Duodenal mucosa (tissue), 2 donors: ENCODE results near the gene TSPAN11.

Source experiments
- H3K27ac ChIP-seq: one replicate; pipeline ENCODE4 v1.7.0; 2013; ENCODE audit warnings: low read depth, low read length
- H3K27me3 ChIP-seq, 2 donors: one replicate each; pipeline ENCODE4 v1.7.0; 2013; ENCODE audit warnings: low read length in 2 of 2, control low read depth in 1 of 2; ENCODE audit not compliant: insufficient read depth in 2 of 2, control insufficient read depth in 1 of 2
- H3K36me3 ChIP-seq, 2 donors: one replicate each; pipeline ENCODE4 v1.7.0; 2013; ENCODE audit warnings: low read length in 2 of 2, control low read depth in 1 of 2; ENCODE audit not compliant: insufficient read depth in 2 of 2, control insufficient read depth in 1 of 2
- H3K4me1 ChIP-seq, 2 donors: one replicate each; pipeline ENCODE4 v1.7.0; 2013; ENCODE audit warnings: low read length in 2 of 2, control low read depth in 1 of 2; ENCODE audit not compliant: insufficient read depth in 2 of 2, control insufficient read depth in 1 of 2
- H3K4me3 ChIP-seq, 2 donors: one replicate each; pipeline ENCODE4 v1.7.0; 2013; ENCODE audit warnings: low read length in 2 of 2, low read depth in 1 of 2
- H3K9ac ChIP-seq, 2 donors: one replicate each; pipeline ENCODE4 v1.7.0; 2013; ENCODE audit warnings: low read length in 2 of 2, low read depth in 1 of 2
- H3K9me3 ChIP-seq, 2 donors: one replicate each; pipeline ENCODE4 v1.7.0; 2013; ENCODE audit warnings: low read length in 2 of 2, control low read depth in 1 of 2; ENCODE audit not compliant: control insufficient read depth in 1 of 2

Gene TSPAN11

DNA sequence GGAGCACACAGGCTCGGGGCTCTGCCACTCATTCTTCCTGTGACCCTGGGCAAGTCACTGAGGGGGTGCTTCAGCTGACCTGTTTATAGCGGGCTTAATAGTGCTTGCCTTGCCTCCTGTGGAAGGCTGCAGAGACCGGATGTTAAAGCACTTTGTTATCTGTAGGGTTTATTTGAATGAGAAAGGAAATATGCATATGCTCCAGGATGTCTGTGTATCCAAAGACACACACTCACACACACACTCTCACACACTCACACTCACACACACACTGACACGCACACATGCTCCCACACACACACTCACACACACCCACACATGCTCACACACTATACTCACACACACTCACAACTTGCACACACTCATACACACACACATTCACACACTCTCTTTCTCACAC is 91.0 kb downstream of the TSPAN11 start:
- no peaks in the 10 kb centered on the region for H3K27me3 ChIP-seq
- no peak overlapping the region for H3K4me3 ChIP-seq
- no peaks in the 10 kb centered on the region for H3K9me3 ChIP-seq
- no peaks in the 10 kb centered on the region for H3K4me1 ChIP-seq
- no peaks in the 10 kb centered on the region for H3K36me3 ChIP-seq
- H3K27ac ChIP-seq = no peak overlapping the region
- H3K9ac ChIP-seq = no peak overlapping the region

DNA sequence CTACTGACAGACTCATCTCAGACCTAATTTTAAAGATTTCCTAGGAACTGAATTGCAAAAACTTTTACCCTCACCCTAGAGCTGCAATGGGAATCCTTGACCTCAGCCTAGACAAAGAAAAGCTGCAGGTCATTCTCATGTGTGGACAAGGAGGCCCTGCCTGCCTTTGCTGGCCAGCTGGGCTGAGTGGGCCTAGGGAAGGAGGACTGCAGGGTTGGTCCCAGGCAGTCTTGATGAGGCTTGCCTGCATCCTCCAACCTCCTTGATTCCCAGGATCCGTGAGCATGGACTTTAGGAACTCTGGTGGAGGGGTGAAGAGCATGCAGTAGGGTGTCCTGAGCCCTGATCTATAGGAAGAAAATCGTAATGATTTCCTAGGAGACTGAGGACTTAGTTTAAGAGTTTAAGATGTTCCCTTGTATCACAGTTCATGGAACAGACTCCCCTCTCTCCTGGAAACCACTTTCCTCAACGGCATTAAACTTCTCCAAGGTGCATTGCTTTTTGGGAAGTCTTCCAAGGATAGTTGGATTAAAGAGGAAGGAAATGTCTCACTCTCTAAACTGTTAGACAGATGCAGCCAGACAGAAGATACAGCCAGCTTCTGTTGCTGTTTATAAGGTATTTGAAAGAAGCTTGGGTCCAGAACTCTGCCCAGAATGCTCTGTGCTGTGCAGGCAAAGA is 91.7 kb downstream of the TSPAN11 start:
- no peak overlapping the region for H3K27ac ChIP-seq

DNA sequence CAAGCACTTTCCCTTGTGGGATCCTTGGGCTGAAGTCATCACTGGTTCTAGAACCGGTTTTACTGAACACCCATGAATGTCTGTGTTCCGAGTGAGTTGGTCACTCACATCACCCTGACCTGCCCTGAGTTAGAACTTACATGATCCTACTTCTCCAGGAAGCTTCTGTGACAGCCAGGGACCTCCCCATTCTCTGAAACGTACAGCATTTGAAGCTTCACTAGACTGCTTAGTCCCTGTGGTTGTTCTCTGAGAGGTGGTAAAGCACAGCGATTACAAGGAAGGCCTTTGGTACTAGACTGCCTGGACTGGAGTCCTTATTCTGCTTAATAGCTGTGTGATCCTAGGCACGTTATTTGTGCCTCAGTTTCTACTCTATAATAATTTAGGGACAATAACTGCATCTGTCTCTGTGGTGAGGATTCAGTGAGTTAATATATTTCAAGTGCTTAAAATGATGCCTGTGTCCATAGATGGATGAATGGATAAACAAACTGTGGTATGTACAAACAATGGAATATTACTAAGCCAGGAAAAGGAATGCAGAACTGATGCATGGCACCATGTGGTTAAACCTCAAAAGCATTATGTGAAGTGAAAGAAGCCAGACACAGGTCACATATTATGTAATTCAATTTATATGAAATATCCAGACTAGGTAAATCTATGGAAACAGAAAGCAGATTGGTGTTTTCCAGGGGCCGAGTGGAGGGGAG is 92.4 kb downstream of the TSPAN11 start:
- no peaks in the 10 kb centered on the region for H3K4me1 ChIP-seq
- no peaks in the 10 kb centered on the region for H3K27me3 ChIP-seq
- no peaks in the 10 kb centered on the region for H3K9me3 ChIP-seq
- no peak overlapping the region for H3K27ac ChIP-seq
- no peaks in the 10 kb centered on the region for H3K36me3 ChIP-seq
- H3K9ac ChIP-seq = no peak overlapping the region
- H3K4me3 ChIP-seq = no peak overlapping the region

More for the DNA sequence above, 91.7 kb downstream of the TSPAN11 start:
- Histone ChIP-seq H3K4me3 (no peak overlapping the region), H3K36me3 (no peaks in the 10 kb centered on the region), H3K9ac (no peak overlapping the region), H3K9me3 (no peaks in the 10 kb centered on the region), H3K4me1 (no peaks in the 10 kb centered on the region), H3K27me3 (no peaks in the 10 kb centered on the region)

DNA sequence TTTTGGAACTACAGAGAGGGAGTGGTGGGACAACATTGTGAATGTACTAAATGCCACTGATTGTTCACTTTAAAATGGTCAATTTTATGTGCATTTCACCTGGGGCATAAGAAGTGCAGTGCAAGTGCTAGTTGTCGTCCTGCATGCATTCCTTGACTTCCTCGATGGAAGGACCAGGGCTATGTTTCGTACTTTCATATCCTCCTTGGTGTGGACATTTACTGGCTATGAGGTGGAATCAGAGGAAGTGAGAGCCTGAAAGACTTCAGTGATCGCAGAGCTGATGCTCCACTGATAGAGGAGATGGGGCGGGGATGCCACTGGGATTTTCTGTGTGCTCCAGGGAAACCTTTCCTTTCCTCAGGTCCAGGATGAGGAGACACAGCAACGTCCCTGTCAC is 93.0 kb downstream of the TSPAN11 start:
- no peak overlapping the region for H3K4me3 ChIP-seq
- no peak overlapping the region for H3K9ac ChIP-seq
- no peak overlapping the region for H3K27ac ChIP-seq
- H3K9me3 ChIP-seq = no peaks in the 10 kb centered on the region
- no peaks in the 10 kb centered on the region for H3K4me1 ChIP-seq
- no peaks in the 10 kb centered on the region for H3K27me3 ChIP-seq
- no peaks in the 10 kb centered on the region for H3K36me3 ChIP-seq

DNA sequence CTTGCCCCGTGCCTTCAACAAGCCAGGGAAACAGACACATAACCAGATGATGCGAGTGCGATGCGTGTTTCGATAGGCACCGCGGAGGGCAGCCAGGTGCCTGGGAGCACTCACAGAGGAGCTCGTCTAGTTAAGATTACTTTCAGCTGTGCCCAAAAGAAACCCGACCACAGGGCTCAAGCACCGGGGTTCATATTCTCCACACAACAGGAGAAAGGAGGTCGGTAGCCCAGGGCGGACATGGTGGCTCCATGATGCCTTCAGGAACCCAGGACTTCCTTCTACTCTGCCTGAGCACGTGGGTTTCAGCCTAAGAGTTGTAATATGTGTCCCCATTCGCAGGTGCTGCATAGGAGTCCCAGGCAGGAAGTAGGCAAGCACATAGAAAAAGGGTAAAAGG is 93.4 kb downstream of the TSPAN11 start:
- no peak overlapping the region for H3K27ac ChIP-seq
- no peaks in the 10 kb centered on the region for H3K9me3 ChIP-seq
- H3K27me3 ChIP-seq = no peaks in the 10 kb centered on the region
- H3K36me3 ChIP-seq = no peaks in the 10 kb centered on the region
- H3K4me1 ChIP-seq = no peaks in the 10 kb centered on the region
- no peak overlapping the region for H3K9ac ChIP-seq
- H3K4me3 ChIP-seq = no peak overlapping the region

DNA sequence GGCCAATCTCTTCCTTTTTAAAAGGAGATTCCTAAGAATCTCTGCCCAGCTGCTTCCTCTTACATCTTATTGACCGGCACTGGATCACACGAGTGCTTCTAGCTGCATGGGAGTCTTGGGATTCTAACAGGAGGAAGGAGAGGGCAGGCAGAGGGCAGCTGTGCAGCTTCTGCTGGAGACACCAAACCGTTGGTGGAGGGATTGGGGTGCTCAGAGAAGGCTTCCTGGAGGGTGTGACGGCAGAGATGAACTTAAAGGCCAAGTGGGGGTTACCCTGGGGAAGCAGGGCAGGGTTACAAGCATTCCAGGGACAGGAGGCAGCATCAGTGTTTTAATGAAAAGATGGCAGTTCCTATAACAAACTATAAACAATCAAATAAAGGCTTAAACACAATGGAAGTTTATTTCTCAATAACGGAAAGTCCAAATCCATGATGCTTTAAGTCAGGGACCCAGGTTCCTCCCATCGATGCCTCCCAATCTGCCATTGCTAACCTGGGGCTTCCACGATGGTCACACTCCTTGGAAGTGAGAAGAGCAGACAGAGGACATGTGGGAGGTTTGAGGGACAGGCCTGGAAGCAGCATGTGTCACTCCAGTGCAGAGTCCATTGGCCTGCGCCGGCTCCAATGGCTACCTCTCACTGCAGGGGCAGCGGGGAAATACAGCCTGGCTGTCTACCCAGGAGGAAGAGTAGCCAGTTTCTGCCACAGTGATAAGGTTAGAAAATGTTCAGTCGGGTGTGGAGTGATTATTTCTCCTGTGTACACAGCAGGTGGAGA is 94.0 kb downstream of the TSPAN11 start:
- no peak overlapping the region for H3K27ac ChIP-seq
- no peak overlapping the region for H3K4me3 ChIP-seq
- no peak overlapping the region for H3K9ac ChIP-seq
- H3K36me3 ChIP-seq = no peaks in the 10 kb centered on the region
- no peaks in the 10 kb centered on the region for H3K27me3 ChIP-seq
- H3K4me1 ChIP-seq = no peaks in the 10 kb centered on the region
- H3K9me3 ChIP-seq = no peaks in the 10 kb centered on the region

DNA sequence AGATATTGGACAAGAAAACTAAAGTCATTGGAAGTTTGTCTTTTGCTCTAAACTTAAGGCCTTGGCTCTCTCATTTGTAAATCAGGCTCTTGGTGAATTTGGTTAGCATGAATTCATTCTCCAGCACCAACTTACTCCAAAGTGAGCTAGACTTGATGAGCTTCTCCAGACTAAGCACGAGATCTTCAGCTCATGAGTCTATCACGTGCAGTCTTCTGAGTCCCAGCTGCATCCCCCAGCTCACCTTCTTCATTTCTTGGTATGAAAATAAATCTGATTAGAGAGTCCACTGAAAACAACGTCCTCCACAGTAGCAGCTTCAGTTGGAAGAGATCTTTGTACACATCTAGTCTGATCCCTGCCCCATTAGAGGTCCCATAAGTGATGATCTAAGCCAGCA is 94.6 kb downstream of the TSPAN11 start:
- Histone ChIP-seq H3K4me1 (no peaks in the 10 kb centered on the region), H3K27ac (no peak overlapping the region), H3K9me3 (no peaks in the 10 kb centered on the region), H3K4me3 (no peak overlapping the region), H3K9ac (no peak overlapping the region), H3K36me3 (no peaks in the 10 kb centered on the region), H3K27me3 (no peaks in the 10 kb centered on the region)

DNA sequence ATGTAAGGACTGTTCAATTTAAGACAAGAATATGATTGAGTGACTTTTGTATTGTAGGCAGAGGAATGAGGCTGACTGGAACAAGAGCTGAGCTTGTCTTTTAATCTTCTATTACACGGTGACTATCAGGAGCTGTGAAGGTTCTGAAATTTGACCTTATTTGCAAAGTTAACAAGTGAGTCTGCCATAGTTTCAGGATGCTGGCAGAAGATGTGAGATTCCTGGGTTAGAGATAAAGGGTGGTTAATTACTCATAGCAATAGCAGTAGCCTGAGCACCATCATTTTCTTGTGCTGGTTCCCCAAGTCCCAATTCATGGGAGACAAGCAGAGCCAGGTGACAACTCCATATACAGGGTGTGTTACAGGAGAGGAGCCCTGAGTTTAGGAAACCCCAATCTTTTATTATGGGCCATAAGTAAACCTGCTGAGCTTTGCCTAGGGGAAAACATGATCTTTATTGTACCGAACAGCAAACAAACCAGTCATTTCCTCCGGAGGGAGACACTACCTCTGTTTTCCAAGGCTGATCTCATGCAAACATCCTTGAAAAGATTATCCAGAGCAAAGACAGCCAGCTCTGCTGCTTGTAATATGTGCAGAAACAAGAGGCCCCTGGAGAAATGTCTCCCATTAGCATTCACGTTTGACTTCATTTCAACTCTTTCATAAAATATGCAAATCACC is 95.4 kb downstream of the TSPAN11 start:
- no peak overlapping the region for H3K27ac ChIP-seq
- no peak overlapping the region for H3K4me3 ChIP-seq
- no peak overlapping the region for H3K9ac ChIP-seq
- H3K36me3 ChIP-seq = no peaks in the 10 kb centered on the region
- no peaks in the 10 kb centered on the region for H3K4me1 ChIP-seq
- no peaks in the 10 kb centered on the region for H3K9me3 ChIP-seq
- no peaks in the 10 kb centered on the region for H3K27me3 ChIP-seq

DNA sequence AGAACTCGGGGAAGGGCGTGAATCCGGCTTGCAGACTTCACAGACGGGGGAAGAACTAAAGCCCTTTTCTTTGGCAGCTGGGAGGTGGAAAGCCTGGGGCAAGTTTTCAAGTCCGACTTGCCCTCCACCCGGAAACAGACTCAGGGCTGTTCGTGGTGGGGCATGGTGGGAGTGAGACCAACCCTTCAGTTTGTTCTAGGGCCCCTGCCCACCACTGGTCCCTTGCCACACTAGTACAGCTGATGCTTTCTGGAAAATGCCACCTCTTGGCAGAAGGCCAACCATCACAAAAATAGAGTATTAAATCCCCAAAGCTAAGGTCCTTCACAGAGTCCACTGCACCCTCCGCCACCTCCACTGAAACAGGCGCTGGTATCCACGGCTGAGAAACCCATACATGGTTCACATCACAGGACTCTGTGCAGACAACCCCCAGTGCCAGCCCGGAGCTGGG is 96.8 kb downstream of the TSPAN11 start:
- no peak overlapping the region for H3K9ac ChIP-seq
- no peak overlapping the region for H3K4me3 ChIP-seq
- H3K27me3 ChIP-seq = no peaks in the 10 kb centered on the region
- H3K27ac ChIP-seq = no peak overlapping the region
- no peaks in the 10 kb centered on the region for H3K9me3 ChIP-seq
- H3K36me3 ChIP-seq = no peaks in the 10 kb centered on the region
- H3K4me1 ChIP-seq = no peaks in the 10 kb centered on the region

DNA sequence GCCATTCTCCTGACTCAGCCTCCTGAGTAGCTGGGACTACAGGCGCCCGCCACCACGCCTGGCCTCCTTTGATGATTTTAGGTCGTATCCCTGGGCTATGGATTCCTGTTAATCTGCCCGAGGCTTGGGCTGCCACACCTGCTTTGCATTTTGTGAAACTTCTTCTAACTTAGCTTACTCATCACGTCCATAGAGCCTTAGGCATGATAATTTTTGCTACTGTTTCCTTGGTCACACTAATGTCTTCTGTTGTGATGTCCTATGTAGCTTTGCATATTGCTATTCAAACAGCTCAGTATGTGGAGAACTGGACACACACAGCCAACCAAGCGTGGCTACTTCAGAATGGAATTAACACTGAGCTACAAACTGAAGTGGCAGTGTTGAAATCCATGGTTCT is 99.7 kb downstream of the TSPAN11 start:
- no peaks in the 10 kb centered on the region for H3K36me3 ChIP-seq
- H3K4me1 ChIP-seq = no peaks in the 10 kb centered on the region
- H3K9me3 ChIP-seq = no peaks in the 10 kb centered on the region
- H3K9ac ChIP-seq = no peak overlapping the region
- H3K27me3 ChIP-seq = no peaks in the 10 kb centered on the region
- no peak overlapping the region for H3K27ac ChIP-seq
- H3K4me3 ChIP-seq = no peak overlapping the region
